Measurements from ENCODE around the gene ARHGAP23. TPM values are rescaled to one million over a fixed set of nuclear protein-coding genes. Genes with fewer than 3 reads are reported as not detected.

The ARHGAP23 gene
- total RNA-seq, 2 experiments from 2014 or later = 0.73 TPM; not detected in 1

- ChIA-PET POLR2A (no interaction called here), CTCF (no interaction called here)
- Histone ChIP-seq H3K27ac (ENCODE audit: low read depth in 1 of 2, low read length in 2 of 2) (no peak overlapping the region), H3K36me3 (ENCODE audit: insufficient read depth, low read length) (no peaks in the 10 kb centered on the region), H3K9me3 (ENCODE audit: control insufficient read depth in 1 of 2, insufficient read depth in 1 of 2, low read length in 2 of 2) (peaks cover 0 to 7% of the 10 kb centered on the region in 2 experiments), H3K4me3 (ENCODE audit: low read length) (no peak overlapping the region), H3K4me1 (ENCODE audit: insufficient read depth, low read length) (peaks cover 4% of the 10 kb centered on the region), H3K27me3 (ENCODE audit: control insufficient read depth in 1 of 2, insufficient read depth in 2 of 2, low read length in 2 of 2) (peaks cover 24 to 42% of the 10 kb centered on the region in 2 experiments)
- H3K4me3 Mint-ChIP-seq = no peak overlapping the region
- intact Hi-C loops (cut with DNase I, micrococcal nuclease) = no loop called here
- ATAC-seq (ENCODE audit: poor library complexity) (no peak), DNase-seq (no peak)
- H3K4me1 Mint-ChIP-seq (ENCODE audit: low read depth) = peaks cover 20% of the 10 kb centered on the region
- no peaks in the 10 kb centered on the region for H3K36me3 Mint-ChIP-seq (ENCODE audit: low read depth)
- no peak for TF ChIP-seq CTCF (IDR thresholded peaks at IDR 0.05)
- H3K27ac Mint-ChIP-seq = no peak overlapping the region
- H3K27me3 Mint-ChIP-seq = peaks cover 48% of the 10 kb centered on the region
- no peaks in the 10 kb centered on the region for H3K9me3 Mint-ChIP-seq
These were observed 28.0 kb downstream of the ARHGAP23 start for GRCh38 chr17:38456031-38456815.

- Mint-ChIP-seq H3K9me3 (no peaks in the 10 kb centered on the region), H3K36me3 (ENCODE audit: low read depth) (no peaks in the 10 kb centered on the region), H3K4me3 (no peak overlapping the region), H3K27me3 (peaks cover 35% of the 10 kb centered on the region), H3K4me1 (ENCODE audit: low read depth) (peaks cover 13% of the 10 kb centered on the region), H3K27ac (no peak overlapping the region)
- POLR2A ChIA-PET = no interaction called here
- Histone ChIP-seq H3K36me3 (ENCODE audit: insufficient read depth, low read length) (no peaks in the 10 kb centered on the region), H3K4me3 (ENCODE audit: low read length) (no peak overlapping the region), H3K4me1 (ENCODE audit: insufficient read depth, low read length) (peaks cover 4% of the 10 kb centered on the region), H3K9me3 (ENCODE audit: control insufficient read depth in 1 of 2, insufficient read depth in 1 of 2, low read length in 2 of 2) (peaks cover 0 to 7% of the 10 kb centered on the region in 2 experiments), H3K27ac (ENCODE audit: low read depth in 1 of 2, low read length in 2 of 2) (no peak overlapping the region), H3K27me3 (ENCODE audit: control insufficient read depth in 1 of 2, insufficient read depth in 2 of 2, low read length in 2 of 2) (peaks cover 16 to 29% of the 10 kb centered on the region in 2 experiments)
- intact Hi-C loops (cut with DNase I, micrococcal nuclease) = no loop called here
- TF ChIP-seq CTCF (IDR thresholded peaks at IDR 0.05) = no peak
- DNase-seq (no peak), ATAC-seq (ENCODE audit: poor library complexity) (no peak)
- CTCF ChIA-PET = no interaction called here
These were observed 29.5 kb downstream of the ARHGAP23 start for GRCh38 chr17:38457577-38458371.

GRCh38 chr17:38458521-38458920 is 30.3 kb downstream of the ARHGAP23 start:
- Mint-ChIP-seq H3K9me3 (no peaks in the 10 kb centered on the region), H3K36me3 (ENCODE audit: low read depth) (no peaks in the 10 kb centered on the region), H3K4me1 (ENCODE audit: low read depth) (peaks cover 7% of the 10 kb centered on the region), H3K27me3 (peaks cover 29% of the 10 kb centered on the region), H3K27ac (no peak overlapping the region), H3K4me3 (no peak overlapping the region)
- no peak for DNase-seq
- ATAC-seq (ENCODE audit: poor library complexity) = no peak
- peaks cover 4% of the 10 kb centered on the region for H3K4me1 ChIP-seq (ENCODE audit: insufficient read depth, low read length)
- no peak for TF ChIP-seq CTCF (IDR thresholded peaks at IDR 0.05)
- CTCF ChIA-PET = no interaction called here
- peaks cover 12 to 24% of the 10 kb centered on the region in 2 experiments for H3K27me3 ChIP-seq (ENCODE audit: control insufficient read depth in 1 of 2, insufficient read depth in 2 of 2, low read length in 2 of 2)
- H3K36me3 ChIP-seq (ENCODE audit: insufficient read depth, low read length) = no peaks in the 10 kb centered on the region
- POLR2A ChIA-PET = no interaction called here
- intact Hi-C loops (cut with DNase I, micrococcal nuclease) = no loop called here
- no peak overlapping the region for H3K4me3 ChIP-seq (ENCODE audit: low read length)
- peaks cover 0 to 7% of the 10 kb centered on the region in 2 experiments for H3K9me3 ChIP-seq (ENCODE audit: control insufficient read depth in 1 of 2, insufficient read depth in 1 of 2, low read length in 2 of 2)
- no peak overlapping the region for H3K27ac ChIP-seq (ENCODE audit: low read depth in 1 of 2, low read length in 2 of 2)

All from CD4-positive, alpha-beta T cell (primary cell).